GM19238 (cell line): ENCODE measurements around the gene TNNC1.

ENCODE experiments used
- DNase-seq: peaks from one replicate; pipeline ENCODE4 v3.0.0; 2011; ENCODE audit warnings: low spot score; ENCODE audit not compliant: insufficient read length

TNNC1 gene

GRCh38 chr3:52432225-52432624, 21.6 kb downstream of the TNNC1 start:
- no peak for DNase-seq

GRCh38 chr3:52431459-52432223, 22.2 kb downstream of the TNNC1 start:
- no peak for DNase-seq

- no peak for DNase-seq
These were observed 23.4 kb downstream of the TNNC1 start for GRCh38 chr3:52430416-52430810.

GRCh38 chr3:52429779-52430415, 23.9 kb downstream of the TNNC1 start:
- DNase-seq, result no peak

- no peak for DNase-seq
These were observed 24.8 kb downstream of the TNNC1 start for GRCh38 chr3:52429031-52429430.

GRCh38 chr3:52428151-52429005, 25.5 kb downstream of the TNNC1 start:
- DNase-seq, result no peak

- no peak for DNase-seq
These were observed 30.7 kb downstream of the TNNC1 start for GRCh38 chr3:52423173-52423572.

- no peak for DNase-seq
These were observed 31.2 kb downstream of the TNNC1 start for GRCh38 chr3:52422669-52423068.

GRCh38 chr3:52420388-52420787, 33.5 kb downstream of the TNNC1 start:
- no peak for DNase-seq

GRCh38 chr3:52415800-52416199, 38.0 kb downstream of the TNNC1 start:
- DNase-seq, result no peak

GRCh38 chr3:52408466-52408865, 45.4 kb downstream of the TNNC1 start:
- no peak for DNase-seq

- no peak for DNase-seq
These were observed 46.1 kb downstream of the TNNC1 start for GRCh38 chr3:52407779-52408178.

- no peak for DNase-seq
These were observed 46.9 kb downstream of the TNNC1 start for GRCh38 chr3:52406791-52407510.

GRCh38 chr3:52406231-52406661, 47.6 kb downstream of the TNNC1 start:
- DNase-seq, result no peak

GRCh38 chr3:52405601-52406110, 48.2 kb downstream of the TNNC1 start:
- no peak for DNase-seq

GRCh38 chr3:52405066-52405465, 48.8 kb downstream of the TNNC1 start:
- DNase-seq, result no peak

- DNase-seq, result no peak
These were observed 49.5 kb downstream of the TNNC1 start for GRCh38 chr3:52404391-52404790.

GRCh38 chr3:52403955-52404354, 49.9 kb downstream of the TNNC1 start:
- DNase-seq, result no peak

- no peak for DNase-seq
These were observed 50.5 kb downstream of the TNNC1 start for GRCh38 chr3:52403271-52403841.

- DNase-seq, result no peak
These were observed 51.1 kb downstream of the TNNC1 start for GRCh38 chr3:52402706-52403270.
